Ishikawa (cell line): ENCODE measurements around the gene FOXB1.

Experiments used
- CEBPB ChIP-seq: IDR thresholded peaks from 2 replicates; pipeline ENCODE4 v1.6.1; 2012
- EP300 ChIP-seq: IDR thresholded peaks from 2 replicates; pipeline ENCODE4 v1.6.1; 2012; ENCODE audit warnings: borderline replicate concordance
- MAX ChIP-seq: IDR thresholded peaks from 2 replicates; pipeline ENCODE4 v1.6.1; 2012
- RAD21 ChIP-seq: IDR thresholded peaks from 2 replicates; pipeline ENCODE4 v1.6.1; 2012; ENCODE audit warnings: low read depth
- YY1 ChIP-seq: IDR thresholded peaks from 2 replicates; pipeline ENCODE4 v1.6.1; 2012; ENCODE audit warnings: low read depth

- TF ChIP-seq EP300 = no peak
- no peak for TF ChIP-seq MAX
- no peak for TF ChIP-seq YY1
- TF ChIP-seq RAD21 = no peak
- no peak for TF ChIP-seq CEBPB
These were observed 27.4 kb upstream of the FOXB1 start for GRCh38 chr15:59976480-59977271.
